HCT116 (cell line): ENCODE results near the gene UMPS. TPM values are rescaled to one million over a fixed set of nuclear protein-coding genes. Genes with fewer than 3 reads are reported as not detected.
A peak's percentile ranks its signal among the peaks of the same experiment; 100 is the strongest.

Experiments
- ATAC-seq: fragments of 200-7000 bp; cut with Tn5 transposase; 2 replicates; pipeline ENCODE4 v1.9.1; 2020; ENCODE audit warnings: mild to moderate bottlenecking, moderate library complexity
- BruUV-seq: library from RNA; stranded (reverse); fragments of 400-500 nt; replicated peaks from 2 replicates; lab custom pipeline; 2021; lab: Mats Ljungman, UMichigan
- CTCF ChIA-PET: fragments of 300-600 bp; sonication (Branson Sonifier 250); formaldehyde crosslinking; loops from one replicate; lab custom pipeline; 2021; ENCODE audit warnings: antibody characterized with exemption; lab: Charles Lee
- POLR2A ChIA-PET: fragments of 300-600, 350-600 bp; sonication (Branson Sonifier 250); formaldehyde crosslinking; loops from one replicate; lab custom pipeline; 2021; ENCODE audit warnings: antibody characterized with exemption; lab: Charles Lee
- RAD21 ChIA-PET, 2 experiments: fragments of 300-600 bp; sonication (Branson Sonifier 250); formaldehyde crosslinking; loops; one replicate each; lab custom pipeline; 2023; ENCODE audit warnings: low total read pairs in 2 of 2; ENCODE audit not compliant: uncharacterized antibody in 2 of 2, unreplicated experiment in 2 of 2, low non-redundant PET in 1 of 2; lab: Charles Lee
- DNase-seq: peaks from one replicate; pipeline ENCODE4 v3.0.0-alpha.2; 2010; ENCODE audit warnings: low read depth, low spot score
- H2AFZ ChIP-seq: fragments of 200-600 bp; shearing (Covaris generic), sonication (generic); 2 replicates; pipeline ENCODE4 v1.6.1; 2017; ENCODE audit warnings: low read depth, mixed run types, mixed read lengths, antibody characterized with exemption, low read length; ENCODE audit not compliant: poor library complexity, severe bottlenecking
- H3K27ac ChIP-seq: 2 replicates; pipeline ENCODE4 v1.5.1; 2012; ENCODE audit warnings: low read depth, low read length
- H3K27me3 ChIP-seq: fragments of 200-600 bp; sonication (generic); 2 replicates; pipeline ENCODE4 v1.6.1; 2016; ENCODE audit warnings: mixed run types, low read length, mixed read lengths; ENCODE audit not compliant: insufficient read depth
- H3K36me3 ChIP-seq, 2 experiments: fragments of 200-500 bp in 1 of 2; fragments of 200-600 bp in 1 of 2; sonication (Bioruptor generic) in 1 of 2; sonication (generic) in 1 of 2; 2 replicates each; pipeline versions ENCODE4 v1.5.1 to v1.6.1; 2014 to 2016; ENCODE audit warnings: low read length in 2 of 2, inconsistent platforms in 1 of 2, mixed read lengths in 1 of 2, mixed run types in 1 of 2; ENCODE audit not compliant: insufficient read depth in 2 of 2, control insufficient read depth in 1 of 2
- H3K4me1 ChIP-seq, 2 experiments: fragments of 200-600 bp in 1 of 2; sonication (generic) in 1 of 2; 2 replicates each; pipeline versions ENCODE4 v1.5.1 to v1.6.1; 2012 to 2017; ENCODE audit warnings: low read length in 2 of 2, inconsistent platforms in 1 of 2, mild to moderate bottlenecking in 1 of 2, mixed read lengths in 1 of 2, mixed run types in 1 of 2, moderate library complexity in 1 of 2; ENCODE audit not compliant: insufficient read depth in 2 of 2, control insufficient read depth in 1 of 2
- H3K4me2 ChIP-seq: fragments of 200-600 bp; sonication (generic); 2 replicates; pipeline ENCODE4 v1.6.1; 2017; ENCODE audit warnings: mixed run types, low read length, mixed read lengths
- H3K4me3 ChIP-seq, 2 experiments: fragments of 200-600 bp in 1 of 2; sonication (generic) in 1 of 2; replicated peaks in 1 of 2; 2 replicates each; pipeline ENCODE4 v1.5.1; 2011 to 2016; ENCODE audit warnings: low read length in 2 of 2, control low read depth in 1 of 2, low read depth in 1 of 2, mild to moderate bottlenecking in 1 of 2, mixed read lengths in 1 of 2, mixed run types in 1 of 2
- H3K79me2 ChIP-seq: fragments of 200-600 bp; sonication (generic); 2 replicates; pipeline ENCODE4 v1.6.1; 2017; ENCODE audit warnings: mild to moderate bottlenecking, mixed run types, low read length, moderate library complexity, mixed read lengths; ENCODE audit not compliant: insufficient read depth
- H3K9ac ChIP-seq: fragments of 200-600 bp; sonication (generic); 2 replicates; pipeline ENCODE4 v1.6.1; 2016; ENCODE audit warnings: low read length, mixed read lengths
- H3K9me2 ChIP-seq: fragments of 200-600 bp; sonication (generic), shearing (Covaris generic); 2 replicates; pipeline ENCODE4 v1.6.1; 2017; ENCODE audit warnings: mixed run types, mild to moderate bottlenecking, moderate library complexity; ENCODE audit not compliant: insufficient read depth
- H3K9me3 ChIP-seq, 2 experiments: fragments of 200-500 bp in 1 of 2; fragments of 200-600 bp in 1 of 2; sonication (Bioruptor generic) in 1 of 2; sonication (generic) in 1 of 2; 2 replicates each; pipeline ENCODE4 v1.6.1; 2014 to 2017; ENCODE audit warnings: low read length in 2 of 2, mixed read lengths in 2 of 2, inconsistent platforms in 1 of 2, low read depth in 1 of 2, mild to moderate bottlenecking in 1 of 2, mixed run types in 1 of 2, moderate library complexity in 1 of 2; ENCODE audit not compliant: control insufficient read depth in 1 of 2, insufficient read depth in 1 of 2
- H4K20me1 ChIP-seq: fragments of 200-600 bp; sonication (generic), shearing (Covaris generic); 2 replicates; pipeline ENCODE4 v1.6.1; 2017; ENCODE audit warnings: mixed run types, mild to moderate bottlenecking, moderate library complexity; ENCODE audit not compliant: insufficient read depth
- ELF1 ChIP-seq: IDR thresholded peaks from 2 replicates; pipeline ENCODE4 v1.6.1; 2012; ENCODE audit warnings: low read depth, borderline replicate concordance
- EZH2 ChIP-seq: fragments of 200-600 bp; sonication (generic); IDR thresholded peaks from 2 replicates; pipeline ENCODE4 v1.6.1; 2017; ENCODE audit warnings: antibody characterized with exemption, mixed run types
- POLR2A ChIP-seq: IDR thresholded peaks from 2 replicates; pipeline ENCODE4 v1.7.0; 2011; ENCODE audit warnings: borderline replicate concordance; ENCODE audit not compliant: insufficient read depth, insufficient read length; ENCODE audit errors: extremely low read depth
- REST ChIP-seq: IDR thresholded peaks from 2 replicates; pipeline ENCODE4 v1.6.1; 2012; ENCODE audit warnings: low read depth
- SP1 ChIP-seq: IDR thresholded peaks from 2 replicates; pipeline ENCODE4 v1.6.1; 2012; ENCODE audit warnings: low read depth
- ZFX ChIP-seq: fragments of 450-650 bp; IDR thresholded peaks from 2 replicates; pipeline ENCODE4 v1.6.1; 2017
- intact Hi-C: fragments of 100-400 bp; cut with micrococcal nuclease; formaldehyde crosslinking; loops from 2 replicates; pipeline ENCODE4 v1.10.0; 2022
- total RNA-seq: library from RNA; stranded (reverse); gene quantifications from one replicate; pipeline ENCODE4 v1.2.1, GENCODE V29; 2021; ENCODE audit not compliant: unreplicated experiment

The UMPS gene
- total RNA-seq, 1 experiment from 2014 or later: 41.3 TPM

- Histone ChIP-seq H3K36me3 (peaks cover 0 to 5% of the 10 kb centered on the region in 2 experiments; a peak in 1 of 4 replicates), H3K4me3 (no peak overlapping the region)
- no peak for ATAC-seq
- TF ChIP-seq EZH2 (no peak), ZFX (no peak), POLR2A (no peak), REST (no peak), SP1 (no peak), ELF1 (no peak)
- TF ChIP-seq, all 23 proteins: peak for 0
- no peak overlapping the region for H3K9ac ChIP-seq
- H3K4me2 ChIP-seq: peak overlapping the region; percentile 47
- BruUV-seq: no TSS peak
- intact Hi-C loops: no loop called here
- H3K9me2 ChIP-seq: no peaks in the 10 kb centered on the region
- no peaks in the 10 kb centered on the region for H3K27me3 ChIP-seq
- H4K20me1 ChIP-seq: no peaks in the 10 kb centered on the region
- peaks cover 10 to 20% of the 10 kb centered on the region in 2 experiments for H3K4me1 ChIP-seq
- no peaks in the 10 kb centered on the region for H3K79me2 ChIP-seq
- H3K9me3 ChIP-seq: no peaks in the 10 kb centered on the region
- H2AFZ ChIP-seq: no peak overlapping the region
- ChIA-PET CTCF (interaction anchor here (1.3 kb wide), 1 partner anchor 14 kb away, joined by 3 read pairs; no protein-coding TSS in a partner anchor), RAD21 (no interaction called here), POLR2A (no interaction called here)
- H3K27ac ChIP-seq: no peak overlapping the region
- no peak for DNase-seq
Observed at GRCh38 chr3:124773351-124774326, 43.4 kb downstream of the UMPS start.
